WTC11 (cell line): ENCODE data around the gene KDM4C. TPM values are rescaled to one million over a fixed set of nuclear protein-coding genes. Genes with fewer than 3 reads are reported as not detected.

Source experiments
- ATAC-seq: fragments of 200-7000 bp; cut with Tn5 transposase; 2 replicates; pipeline ENCODE4 v1.10.0; 2021; ENCODE audit warnings: mild to moderate bottlenecking, moderate library complexity
- CTCF ChIA-PET: fragments of 300-600 bp; sonication (Branson Sonifier 250); formaldehyde crosslinking; loops from one replicate; lab custom pipeline; 2021; ENCODE audit warnings: antibody characterized with exemption; lab: Charles Lee
- POLR2A ChIA-PET: fragments of 350-600 bp; sonication (Branson Sonifier 250); formaldehyde crosslinking; loops from one replicate; lab custom pipeline; 2021; ENCODE audit warnings: antibody characterized with exemption; lab: Charles Lee
- DNase-seq: peaks from one replicate; pipeline ENCODE4 v3.0.0; 2021; ENCODE audit warnings: low spot score
- H3K27ac Mint-ChIP-seq: 2 replicates; pipeline ENCODE4 v1.8.0; 2021; ENCODE audit warnings: mixed read lengths
- H3K27me3 Mint-ChIP-seq: 2 replicates; pipeline ENCODE4 v1.8.0; 2021; ENCODE audit warnings: low read depth, mild to moderate bottlenecking, moderate library complexity, mixed read lengths
- H3K36me3 Mint-ChIP-seq: 2 replicates; pipeline ENCODE4 v1.8.0; 2021; ENCODE audit warnings: mixed read lengths
- H3K4me1 Mint-ChIP-seq: 2 replicates; pipeline ENCODE4 v1.8.0; 2022; ENCODE audit warnings: mixed read lengths
- H3K4me3 Mint-ChIP-seq: 2 replicates; pipeline ENCODE4 v1.8.0; 2021; ENCODE audit warnings: mild to moderate bottlenecking, moderate library complexity, mixed read lengths
- H3K9me3 Mint-ChIP-seq: 2 replicates; pipeline ENCODE4 v1.8.0; 2021; ENCODE audit warnings: mixed read lengths
- ATF6 ChIP-seq: sonication (generic); formaldehyde crosslinking; IDR thresholded peaks from 2 replicates; pipeline ENCODE4 v1.8.1; 2023; ENCODE audit warnings: mild to moderate bottlenecking, missing genetic modification reagents
- E2F5 ChIP-seq: sonication (generic); formaldehyde crosslinking; IDR thresholded peaks from 2 replicates; pipeline ENCODE4 v1.8.1; 2022; ENCODE audit warnings: mild to moderate bottlenecking, moderate library complexity, missing genetic modification reagents
- EMX1 ChIP-seq: fragments of 250-450 bp; sonication (Bioruptor Pico); IDR thresholded peaks from 2 replicates; pipeline ENCODE4 v1.8.0; 2021; ENCODE audit warnings: mild to moderate bottlenecking
- ESRRA ChIP-seq: sonication (generic); formaldehyde crosslinking; IDR thresholded peaks from 2 replicates; pipeline ENCODE4 v1.8.1; 2022; ENCODE audit warnings: mild to moderate bottlenecking, missing genetic modification reagents, borderline replicate concordance
- ETV6 ChIP-seq: sonication (generic); formaldehyde crosslinking; IDR thresholded peaks from 2 replicates; pipeline ENCODE4 v1.8.1; 2022; ENCODE audit warnings: mild to moderate bottlenecking, missing genetic modification reagents
- PREB ChIP-seq: sonication (generic); formaldehyde crosslinking; IDR thresholded peaks from 2 replicates; pipeline ENCODE4 v1.8.1; 2022; ENCODE audit warnings: mild to moderate bottlenecking, missing genetic modification reagents, moderate library complexity, borderline replicate concordance
- TEAD1 ChIP-seq: sonication (generic); formaldehyde crosslinking; IDR thresholded peaks from 2 replicates; pipeline ENCODE4 v1.8.0; 2022; ENCODE audit warnings: mild to moderate bottlenecking, missing genetic modification reagents
- TEAD4 ChIP-seq: sonication (generic); formaldehyde crosslinking; IDR thresholded peaks from 2 replicates; pipeline ENCODE4 v1.8.0; 2022; ENCODE audit warnings: mild to moderate bottlenecking, missing genetic modification reagents
- ZNF121 ChIP-seq: sonication (generic); formaldehyde crosslinking; IDR thresholded peaks from 2 replicates; pipeline ENCODE4 v1.8.0; 2023; ENCODE audit warnings: missing genetic modification reagents
- ZNF263 ChIP-seq: sonication (generic); formaldehyde crosslinking; IDR thresholded peaks from 2 replicates; pipeline ENCODE4 v1.8.1; 2022; ENCODE audit warnings: low read depth, mild to moderate bottlenecking, moderate library complexity, missing genetic modification reagents
- ZNF317 ChIP-seq: sonication (generic); formaldehyde crosslinking; IDR thresholded peaks from 2 replicates; pipeline ENCODE4 v1.8.1; 2023; ENCODE audit warnings: low read depth, mild to moderate bottlenecking, moderate library complexity, missing genetic modification reagents, borderline replicate concordance
- ZNF425 ChIP-seq: fragments of 250-450 bp; sonication (Bioruptor Pico); conservative IDR thresholded peaks from 2 replicates; pipeline ENCODE4 v1.9.0; 2021; ENCODE audit warnings: mild to moderate bottlenecking
- total RNA-seq: library from RNA; stranded (reverse); gene quantifications from 3 replicates; pipeline ENCODE4 v1.2.3, GENCODE V29; 2021

Gene KDM4C
- total RNA-seq, 1 experiment from 2014 or later = 29.2 TPM

GRCh38 chr9:6843742-6844141 is 86.0 kb downstream of the KDM4C start (continued):
- TF ChIP-seq ZNF425 = no peak
- TF ChIP-seq ZNF317 (CRISPR knock-in tag) = no peak
- no peak for TF ChIP-seq TEAD1
- no peak for TF ChIP-seq ETV6
- no peak for TF ChIP-seq ZNF263 (CRISPR knock-in tag)
- TF ChIP-seq, all 79 proteins: peak for 0

- POLR2A ChIA-PET = no interaction called here
- no peak for TF ChIP-seq E2F5
- no peak for TF ChIP-seq ATF6 (CRISPR knock-in tag)
- no peak for TF ChIP-seq PREB
- Mint-ChIP-seq H3K4me3 (no peak overlapping the region), H3K4me1 (peaks cover 9% of the 10 kb centered on the region), H3K27me3 (no peaks in the 10 kb centered on the region), H3K9me3 (no peaks in the 10 kb centered on the region), H3K36me3 (no peaks in the 10 kb centered on the region; the same call in 1 of the 2 replicates), H3K27ac (peak overlapping the region; percentile 3; the same call in 1 of the 2 replicates)
- no peak for DNase-seq
- ATAC-seq = no peak
- CTCF ChIA-PET = interaction anchor here (1.0 to 3.6 kb wide), 2 partner anchors 17 kb away, joined by 3 to 25 read pairs; no protein-coding TSS in a partner anchor
These were observed 86.5 kb downstream of the KDM4C start for GRCh38 chr9:6844267-6844666.

GRCh38 chr9:6845128-6845826 is 87.5 kb downstream of the KDM4C start:
- peaks cover 9% of the 10 kb centered on the region for H3K4me1 Mint-ChIP-seq
- DNase-seq = no peak
- H3K27ac Mint-ChIP-seq = peak overlapping the region; percentile 6; the same call in 1 of the 2 replicates
- H3K4me3 Mint-ChIP-seq = no peak overlapping the region
- ATAC-seq = peak; percentile 16
- TF ChIP-seq ESRRA (no peak), ZNF121 (CRISPR knock-in tag) (peak; percentile 8; the same call in 1 of the 2 replicates)
- TF ChIP-seq, all 79 proteins: peak for 1
- ChIA-PET CTCF (interaction anchor here (1.1 to 3.6 kb wide), 4 partner anchors 18 to 57 kb away, joined by 4 to 25 read pairs (median 4); no protein-coding TSS in a partner anchor), POLR2A (interaction anchor here (0.6 kb wide), 1 partner anchor 14 kb away, joined by 6 read pairs; no protein-coding TSS in a partner anchor)
- Mint-ChIP-seq H3K36me3 (peaks cover 9% of the 10 kb centered on the region), H3K27me3 (no peaks in the 10 kb centered on the region), H3K9me3 (no peaks in the 10 kb centered on the region)

- H3K27me3 Mint-ChIP-seq = no peaks in the 10 kb centered on the region
- H3K9me3 Mint-ChIP-seq = no peaks in the 10 kb centered on the region
- peaks cover 10% of the 10 kb centered on the region for H3K36me3 Mint-ChIP-seq
- CTCF ChIA-PET = interaction anchor here (1.1 to 3.6 kb wide), 4 partner anchors 19 to 57 kb away, joined by 4 to 25 read pairs (median 4); no protein-coding TSS in a partner anchor
- DNase-seq (peak; percentile 29), ATAC-seq (peak; percentile 94)
- no peak overlapping the region for H3K4me3 Mint-ChIP-seq
- H3K4me1 Mint-ChIP-seq = peaks cover 9% of the 10 kb centered on the region
- H3K27ac Mint-ChIP-seq = peak overlapping the region; percentile 23
- POLR2A ChIA-PET = no interaction called here
- peak; percentile 91; the same call in 1 of the 2 replicates for TF ChIP-seq TEAD4 (CRISPR knock-in tag)
- peak; percentile 83; the same call in 1 of the 2 replicates for TF ChIP-seq TEAD1
- no peak for TF ChIP-seq EMX1 (CRISPR knock-in tag)
These were observed 88.1 kb downstream of the KDM4C start for GRCh38 chr9:6845880-6846279.
